ENCODE measurements around the gene SLC35B2. TPM values are rescaled to one million over a fixed set of nuclear protein-coding genes. Genes with fewer than 3 reads are reported as not detected.

Gene SLC35B2
- total and polyA plus RNA-seq, 9 of the 15 experiments (the other 6 are each of a cell fraction or from before 2014, with no cell fraction given) = 14.5 to 59.1 (median 47.1) TPM

DNA sequence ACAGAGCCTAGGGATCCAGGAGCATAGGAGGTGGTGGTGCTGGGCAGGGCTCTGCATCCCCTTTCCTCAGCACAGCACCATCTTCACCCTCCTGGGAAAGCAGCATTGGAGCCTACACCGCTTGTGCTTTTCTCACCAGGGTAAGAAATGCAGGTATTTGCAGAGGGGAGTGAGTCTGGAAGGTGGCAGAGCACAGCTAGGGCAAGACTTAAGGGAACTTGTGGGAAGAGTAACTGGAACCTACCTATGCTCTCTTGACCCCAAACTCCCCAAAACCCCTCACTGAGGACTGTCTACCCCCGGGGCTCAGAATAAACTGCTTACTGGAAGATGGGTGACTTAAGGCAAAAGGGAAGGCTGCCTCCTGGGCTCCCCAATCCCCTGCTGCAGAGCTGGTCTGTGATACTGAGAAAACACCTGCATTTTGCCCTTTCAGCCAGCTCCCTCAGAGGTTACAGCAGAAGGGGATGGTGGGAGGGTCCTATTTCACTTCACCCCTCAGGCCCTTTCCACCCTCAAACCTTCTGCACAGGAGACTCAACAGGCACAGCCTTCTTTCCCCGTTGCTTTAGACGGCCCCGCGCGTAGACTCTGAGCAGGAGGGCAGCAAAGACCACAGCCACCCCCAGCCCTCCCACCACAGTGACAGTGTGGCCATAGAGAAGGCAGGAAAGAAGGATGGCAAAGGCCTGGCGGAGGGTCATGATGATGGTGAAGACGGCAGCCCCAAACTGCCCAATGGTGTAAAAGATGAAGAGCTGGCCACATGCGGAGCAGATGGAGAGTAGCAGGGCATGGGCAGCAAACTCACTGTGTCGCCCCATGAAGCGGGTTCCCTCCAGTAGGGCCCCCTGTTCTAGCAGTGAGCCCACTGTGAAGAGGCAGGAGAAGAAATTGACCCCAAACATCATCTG is 2.9 kb downstream of the SLC35B2 start (continued):
- TF ChIP-seq POLR3A (IDR thresholded peaks at IDR 0.05; ENCODE audit: borderline replicate concordance, extremely low read depth, insufficient read depth, insufficient read length) = no peak
- TF ChIP-seq ZNF778 (CRISPR knock-in tag; IDR thresholded peaks at IDR 0.05) = no peak
- no peak for TF ChIP-seq KLF16 (IDR thresholded peaks at IDR 0.05)
- TF ChIP-seq, protein P1, sequence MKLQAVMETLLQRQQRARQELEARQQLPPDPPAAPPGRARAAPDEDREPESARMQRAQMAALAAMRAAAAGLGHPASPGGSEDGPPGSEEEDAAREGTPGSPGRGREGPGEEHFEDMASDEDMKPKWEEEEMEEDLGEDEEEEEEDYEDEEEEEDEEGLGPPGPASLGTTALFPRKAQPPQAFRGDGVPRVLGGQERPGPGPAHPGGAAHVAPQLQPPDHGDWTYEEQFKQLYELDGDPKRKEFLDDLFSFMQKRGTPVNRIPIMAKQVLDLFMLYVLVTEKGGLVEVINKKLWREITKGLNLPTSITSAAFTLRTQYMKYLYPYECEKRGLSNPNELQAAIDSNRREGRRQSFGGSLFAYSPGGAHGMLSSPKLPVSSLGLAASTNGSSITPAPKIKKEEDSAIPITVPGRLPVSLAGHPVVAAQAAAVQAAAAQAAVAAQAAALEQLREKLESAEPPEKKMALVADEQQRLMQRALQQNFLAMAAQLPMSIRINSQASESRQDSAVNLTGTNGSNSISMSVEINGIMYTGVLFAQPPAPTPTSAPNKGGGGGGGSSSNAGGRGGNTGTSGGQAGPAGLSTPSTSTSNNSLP (IDR thresholded peaks at IDR 0.05; ENCODE audit: borderline replicate concordance, low read depth, low read length) = no peak
- no peak for TF ChIP-seq MAFG (tag; conservative IDR thresholded peaks at IDR 0.05)
- no peak for TF ChIP-seq ZNF384 (IDR thresholded peaks at IDR 0.05; ENCODE audit: low read depth, low read length)
- no peak for TF ChIP-seq TRIM24 (IDR thresholded peaks at IDR 0.05)
- no peak for TF ChIP-seq PTTG1 (tag; IDR thresholded peaks at IDR 0.05; ENCODE audit: low read depth)
- no peak for TF ChIP-seq CBX3 (IDR thresholded peaks at IDR 0.05; ENCODE audit: borderline replicate concordance in 1 of 2, low read length in 2 of 2)
- peak; percentile 82 for TF ChIP-seq SNRNP70 (optimal IDR thresholded peaks at IDR 0.05; ENCODE audit: low read depth, low read length)
- no peak for TF ChIP-seq PYGO2 (tag; IDR thresholded peaks at IDR 0.05)
- TF ChIP-seq XRCC3 (IDR thresholded peaks at IDR 0.05) = no peak; the same call in 1 of the 2 replicates
- TF ChIP-seq CBX1 (IDR thresholded peaks at IDR 0.05; ENCODE audit: low read depth) = peak; percentile 45; the same call in 1 of the 2 replicates
- TF ChIP-seq BRD4 (IDR thresholded peaks at IDR 0.05) = no peak
- no peak for TF ChIP-seq ZNF175 (CRISPR knock-in tag; IDR thresholded peaks at IDR 0.05; ENCODE audit: low read depth)
- no peak for TF ChIP-seq DDX20 (tag; IDR thresholded peaks at IDR 0.05; ENCODE audit: low read depth)
- TF ChIP-seq SAFB (IDR thresholded peaks at IDR 0.05; ENCODE audit: borderline replicate concordance, low read depth, low read length) = no peak
- no peak for TF ChIP-seq KLF1 (tag; IDR thresholded peaks at IDR 0.05)
- TF ChIP-seq, protein P2, sequence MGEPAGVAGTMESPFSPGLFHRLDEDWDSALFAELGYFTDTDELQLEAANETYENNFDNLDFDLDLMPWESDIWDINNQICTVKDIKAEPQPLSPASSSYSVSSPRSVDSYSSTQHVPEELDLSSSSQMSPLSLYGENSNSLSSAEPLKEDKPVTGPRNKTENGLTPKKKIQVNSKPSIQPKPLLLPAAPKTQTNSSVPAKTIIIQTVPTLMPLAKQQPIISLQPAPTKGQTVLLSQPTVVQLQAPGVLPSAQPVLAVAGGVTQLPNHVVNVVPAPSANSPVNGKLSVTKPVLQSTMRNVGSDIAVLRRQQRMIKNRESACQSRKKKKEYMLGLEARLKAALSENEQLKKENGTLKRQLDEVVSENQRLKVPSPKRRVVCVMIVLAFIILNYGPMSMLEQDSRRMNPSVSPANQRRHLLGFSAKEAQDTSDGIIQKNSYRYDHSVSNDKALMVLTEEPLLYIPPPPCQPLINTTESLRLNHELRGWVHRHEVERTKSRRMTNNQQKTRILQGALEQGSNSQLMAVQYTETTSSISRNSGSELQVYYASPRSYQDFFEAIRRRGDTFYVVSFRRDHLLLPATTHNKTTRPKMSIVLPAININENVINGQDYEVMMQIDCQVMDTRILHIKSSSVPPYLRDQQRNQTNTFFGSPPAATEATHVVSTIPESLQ (CRISPR knock-in tag; IDR thresholded peaks at IDR 0.05) = no peak
- TF ChIP-seq POLR2A (conservative IDR thresholded peaks at IDR 0.05) = peak; percentile 94
- no peak for TF ChIP-seq E2F3 (CRISPR knock-in tag; IDR thresholded peaks at IDR 0.05)
- TF ChIP-seq, protein P3, sequence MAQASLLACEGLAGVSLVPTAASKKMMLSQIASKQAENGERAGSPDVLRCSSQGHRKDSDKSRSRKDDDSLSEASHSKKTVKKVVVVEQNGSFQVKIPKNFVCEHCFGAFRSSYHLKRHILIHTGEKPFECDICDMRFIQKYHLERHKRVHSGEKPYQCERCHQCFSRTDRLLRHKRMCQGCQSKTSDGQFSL (CRISPR knock-in tag; IDR thresholded peaks at IDR 0.05) = no peak
- TF ChIP-seq, protein P3 (tag; IDR thresholded peaks at IDR 0.05) = no peak
- TF ChIP-seq, protein P4, sequence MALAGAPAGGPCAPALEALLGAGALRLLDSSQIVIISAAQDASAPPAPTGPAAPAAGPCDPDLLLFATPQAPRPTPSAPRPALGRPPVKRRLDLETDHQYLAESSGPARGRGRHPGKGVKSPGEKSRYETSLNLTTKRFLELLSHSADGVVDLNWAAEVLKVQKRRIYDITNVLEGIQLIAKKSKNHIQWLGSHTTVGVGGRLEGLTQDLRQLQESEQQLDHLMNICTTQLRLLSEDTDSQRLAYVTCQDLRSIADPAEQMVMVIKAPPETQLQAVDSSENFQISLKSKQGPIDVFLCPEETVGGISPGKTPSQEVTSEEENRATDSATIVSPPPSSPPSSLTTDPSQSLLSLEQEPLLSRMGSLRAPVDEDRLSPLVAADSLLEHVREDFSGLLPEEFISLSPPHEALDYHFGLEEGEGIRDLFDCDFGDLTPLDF (CRISPR knock-in tag; IDR thresholded peaks at IDR 0.05) = no peak; the same call in 1 of the 2 replicates

All from K562 (cell line).